Measurements from ENCODE around the gene FLRT2. TPM values are rescaled to one million over a fixed set of nuclear protein-coding genes. Genes with fewer than 3 reads are reported as not detected.

The FLRT2 gene
- total RNA-seq, 1 donor from 2014 or later: 227 TPM

DNA sequence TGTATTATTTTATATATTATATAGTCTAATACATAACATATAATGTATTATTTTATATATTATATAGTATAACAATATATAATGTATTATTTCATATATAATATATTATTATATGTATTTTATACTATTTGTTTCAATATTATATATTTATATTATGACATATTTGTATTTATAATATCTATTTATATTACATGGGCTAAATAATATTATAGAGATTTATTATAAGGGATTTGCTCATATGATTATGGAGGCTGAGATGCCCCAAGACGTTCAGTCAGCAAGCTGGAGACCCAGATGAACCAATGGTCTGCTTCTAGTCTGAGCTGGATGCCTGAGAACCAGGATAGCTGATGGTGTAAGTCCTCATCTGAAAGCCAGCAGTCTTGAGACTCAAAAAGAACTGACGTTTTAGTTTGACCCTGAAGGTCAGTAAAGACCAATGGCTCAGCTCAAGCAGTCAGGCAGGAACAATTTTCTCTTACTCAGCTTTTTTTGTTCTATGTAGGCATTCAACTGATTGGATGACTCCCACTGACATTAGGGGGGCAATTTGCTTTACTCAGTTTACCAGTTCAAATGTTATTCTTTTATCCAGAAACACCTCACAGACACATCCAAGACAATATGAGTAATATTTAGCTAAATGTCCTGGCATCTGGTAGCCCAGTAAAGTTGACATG, 130.4 kb downstream of the FLRT2 start:
- TF ChIP-seq, protein P1, sequence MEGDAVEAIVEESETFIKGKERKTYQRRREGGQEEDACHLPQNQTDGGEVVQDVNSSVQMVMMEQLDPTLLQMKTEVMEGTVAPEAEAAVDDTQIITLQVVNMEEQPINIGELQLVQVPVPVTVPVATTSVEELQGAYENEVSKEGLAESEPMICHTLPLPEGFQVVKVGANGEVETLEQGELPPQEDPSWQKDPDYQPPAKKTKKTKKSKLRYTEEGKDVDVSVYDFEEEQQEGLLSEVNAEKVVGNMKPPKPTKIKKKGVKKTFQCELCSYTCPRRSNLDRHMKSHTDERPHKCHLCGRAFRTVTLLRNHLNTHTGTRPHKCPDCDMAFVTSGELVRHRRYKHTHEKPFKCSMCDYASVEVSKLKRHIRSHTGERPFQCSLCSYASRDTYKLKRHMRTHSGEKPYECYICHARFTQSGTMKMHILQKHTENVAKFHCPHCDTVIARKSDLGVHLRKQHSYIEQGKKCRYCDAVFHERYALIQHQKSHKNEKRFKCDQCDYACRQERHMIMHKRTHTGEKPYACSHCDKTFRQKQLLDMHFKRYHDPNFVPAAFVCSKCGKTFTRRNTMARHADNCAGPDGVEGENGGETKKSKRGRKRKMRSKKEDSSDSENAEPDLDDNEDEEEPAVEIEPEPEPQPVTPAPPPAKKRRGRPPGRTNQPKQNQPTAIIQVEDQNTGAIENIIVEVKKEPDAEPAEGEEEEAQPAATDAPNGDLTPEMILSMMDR (IDR thresholded peaks at IDR 0.05): no peak
- no peak overlapping the region for H3K4me3 Mint-ChIP-seq (ENCODE audit: unreplicated experiment)
- no peaks in the 10 kb centered on the region for H3K9me3 Mint-ChIP-seq (ENCODE audit: low read depth)
- no peak for DNase-seq (ENCODE audit: low spot score)
- no peak overlapping the region for H3K27ac Mint-ChIP-seq (ENCODE audit: unreplicated experiment)
- peaks cover 16% of the 10 kb centered on the region for H3K4me1 Mint-ChIP-seq (ENCODE audit: low read depth)
- no peaks in the 10 kb centered on the region for H3K27me3 Mint-ChIP-seq (ENCODE audit: low read depth)
- H3K36me3 Mint-ChIP-seq (ENCODE audit: low read depth): no peaks in the 10 kb centered on the region

DNA sequence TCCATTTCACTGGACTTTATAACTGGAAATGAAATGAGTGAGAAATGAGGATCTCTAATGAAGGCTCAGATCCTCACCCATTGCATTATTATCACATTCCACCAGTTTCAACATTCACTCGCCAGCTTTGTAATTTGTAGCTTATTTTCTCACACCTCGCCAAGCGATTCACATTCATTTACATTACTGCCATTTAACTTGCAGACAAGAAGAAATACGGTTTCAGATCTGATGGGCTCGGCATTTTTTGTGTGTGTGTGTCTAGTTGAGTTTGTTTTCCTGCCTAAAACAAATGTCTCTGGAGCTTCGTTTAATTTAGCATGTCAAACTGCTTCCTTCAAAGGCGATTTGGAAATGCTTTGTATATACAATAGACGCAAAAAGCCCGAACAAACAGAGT, 132.2 kb downstream of the FLRT2 start:
- peaks cover 16% of the 10 kb centered on the region for H3K4me1 Mint-ChIP-seq (ENCODE audit: low read depth)
- no peak overlapping the region for H3K27ac Mint-ChIP-seq (ENCODE audit: unreplicated experiment)
- no peaks in the 10 kb centered on the region for H3K36me3 Mint-ChIP-seq (ENCODE audit: low read depth)
- H3K27me3 Mint-ChIP-seq (ENCODE audit: low read depth): no peaks in the 10 kb centered on the region
- no peak for DNase-seq (ENCODE audit: low spot score)
- H3K4me3 Mint-ChIP-seq (ENCODE audit: unreplicated experiment): no peak overlapping the region
- no peaks in the 10 kb centered on the region for H3K9me3 Mint-ChIP-seq (ENCODE audit: low read depth)
- TF ChIP-seq, protein P1 (IDR thresholded peaks at IDR 0.05): no peak

DNA sequence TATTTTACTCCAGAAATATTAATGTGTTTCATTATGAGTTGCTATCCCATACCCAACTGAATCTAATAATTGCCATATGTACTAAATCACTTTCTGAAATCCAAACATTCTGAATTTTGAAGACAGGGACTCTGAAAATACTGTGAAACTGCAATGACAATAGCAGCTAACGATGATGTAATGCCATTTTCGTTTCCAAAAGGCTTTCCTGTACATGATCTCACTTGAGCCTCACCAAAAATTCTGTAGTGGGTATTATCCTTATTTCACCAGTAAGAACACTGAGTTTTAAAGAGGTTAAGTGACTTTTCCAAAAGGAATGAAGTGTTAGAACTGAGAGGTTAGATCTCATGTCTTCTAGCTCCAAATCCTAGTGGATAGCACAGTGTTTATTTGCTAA, 133.3 kb downstream of the FLRT2 start:
- H3K4me3 Mint-ChIP-seq (ENCODE audit: unreplicated experiment): no peak overlapping the region
- H3K9me3 Mint-ChIP-seq (ENCODE audit: low read depth): no peaks in the 10 kb centered on the region
- DNase-seq (ENCODE audit: low spot score): no peak
- no peaks in the 10 kb centered on the region for H3K36me3 Mint-ChIP-seq (ENCODE audit: low read depth)
- TF ChIP-seq, protein P1 (IDR thresholded peaks at IDR 0.05): no peak
- no peak overlapping the region for H3K27ac Mint-ChIP-seq (ENCODE audit: unreplicated experiment)
- H3K27me3 Mint-ChIP-seq (ENCODE audit: low read depth): no peaks in the 10 kb centered on the region
- H3K4me1 Mint-ChIP-seq (ENCODE audit: low read depth): peaks cover 12% of the 10 kb centered on the region

DNA sequence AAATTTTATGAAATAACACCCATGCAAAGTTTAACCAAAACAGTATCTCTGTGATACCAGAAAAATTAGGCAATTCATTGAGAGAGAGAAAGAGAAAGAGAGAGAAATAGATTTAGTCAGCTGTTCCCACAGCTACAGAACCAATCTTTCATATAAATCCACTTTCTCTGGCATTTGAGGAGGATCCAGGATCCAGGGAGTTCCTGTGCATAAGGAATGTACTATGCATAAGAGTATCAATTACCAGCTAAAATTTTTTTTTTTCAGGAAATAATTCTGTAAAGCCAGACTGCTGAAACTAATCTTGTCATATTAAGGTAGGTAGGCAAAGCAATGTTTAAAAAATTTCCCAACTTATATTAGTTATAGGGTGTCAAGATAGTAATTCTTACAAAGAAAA, 133.7 kb downstream of the FLRT2 start:
- Mint-ChIP-seq H3K36me3 (ENCODE audit: low read depth) (no peaks in the 10 kb centered on the region), H3K4me1 (ENCODE audit: low read depth) (peaks cover 8% of the 10 kb centered on the region), H3K27me3 (ENCODE audit: low read depth) (no peaks in the 10 kb centered on the region), H3K9me3 (ENCODE audit: low read depth) (no peaks in the 10 kb centered on the region), H3K4me3 (ENCODE audit: unreplicated experiment) (no peak overlapping the region), H3K27ac (ENCODE audit: unreplicated experiment) (no peak overlapping the region)
- TF ChIP-seq, protein P1 (IDR thresholded peaks at IDR 0.05): no peak
- DNase-seq (ENCODE audit: low spot score): no peak

DNA sequence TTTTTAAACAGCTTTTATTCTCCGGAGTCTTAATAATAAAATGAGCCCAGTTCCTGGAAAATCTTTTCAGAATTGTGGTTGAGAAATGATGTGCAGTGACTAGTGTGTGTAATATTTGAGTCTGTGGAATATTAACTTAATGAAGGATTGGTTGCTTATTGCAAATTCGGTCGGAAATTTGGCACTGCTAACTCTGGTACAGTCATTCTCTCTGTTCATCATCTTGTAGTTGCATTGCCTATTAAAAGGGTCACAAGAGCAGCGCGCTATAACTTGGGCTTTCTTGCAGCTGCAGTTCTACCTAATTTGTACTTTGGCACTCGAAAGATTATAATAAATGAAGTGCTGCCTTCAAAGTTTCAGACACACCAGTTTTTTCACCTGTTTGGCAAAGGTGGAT, 146.0 kb downstream of the FLRT2 start:
- H3K4me3 Mint-ChIP-seq (ENCODE audit: unreplicated experiment): no peak overlapping the region
- no peak for DNase-seq (ENCODE audit: low spot score)
- no peaks in the 10 kb centered on the region for H3K36me3 Mint-ChIP-seq (ENCODE audit: low read depth)
- TF ChIP-seq, protein P1 (IDR thresholded peaks at IDR 0.05): no peak
- no peaks in the 10 kb centered on the region for H3K27me3 Mint-ChIP-seq (ENCODE audit: low read depth)
- H3K27ac Mint-ChIP-seq (ENCODE audit: unreplicated experiment): no peak overlapping the region
- peaks cover 4% of the 10 kb centered on the region for H3K9me3 Mint-ChIP-seq (ENCODE audit: low read depth)
- H3K4me1 Mint-ChIP-seq (ENCODE audit: low read depth): no peaks in the 10 kb centered on the region

Data from chondrocyte (in vitro differentiated cells).